HEK293 (cell line): ENCODE results near the gene MARCHF5.

Experiments used
- CTCF ChIA-PET: fragments of 350-600 bp; formaldehyde crosslinking; extraction: SDS; loops from one replicate; lab custom pipeline; 2021; ENCODE audit warnings: antibody characterized with exemption; lab: Yijun Ruan, JAX
- POLR2A ChIA-PET: fragments of 300-600 bp; formaldehyde crosslinking; extraction: SDS; loops from one replicate; lab custom pipeline; 2020; ENCODE audit warnings: antibody characterized with exemption, inconsistent platforms; lab: Yijun Ruan, JAX
- H3K27ac ChIP-seq: fragments of 200-500 bp; sonication (Bioruptor generic); 2 replicates; pipeline ENCODE4 v1.5.1; 2014; ENCODE audit warnings: low read depth, low read length, control low read depth, inconsistent platforms; ENCODE audit errors: extremely low read depth
- H3K36me3 ChIP-seq, 2 experiments: fragments of 200-500 bp in 1 of 2; sonication (Bioruptor generic) in 1 of 2; 1 replicate in 1 of 2; 2 replicates in 1 of 2; pipeline ENCODE4 v1.5.1; 2014 to 2017; ENCODE audit warnings: inconsistent platforms in 2 of 2, low read length in 2 of 2; ENCODE audit not compliant: control insufficient read depth in 2 of 2, insufficient read depth in 1 of 2
- H3K4me1 ChIP-seq: fragments of 200-500 bp; sonication (Bioruptor generic); 2 replicates; pipeline ENCODE4 v1.5.1; 2014; ENCODE audit warnings: mild to moderate bottlenecking, low read length, inconsistent platforms; ENCODE audit not compliant: control insufficient read depth, insufficient read depth
- H3K4me3 ChIP-seq: 2 replicates; pipeline ENCODE4 v1.5.1; 2011; ENCODE audit warnings: low read depth, mild to moderate bottlenecking, control low read depth, low read length, moderate library complexity
- H3K9me3 ChIP-seq: fragments of 200-500 bp; sonication (Bioruptor generic); 2 replicates; pipeline ENCODE4 v1.5.1; 2014; ENCODE audit warnings: low read depth, low read length, inconsistent platforms; ENCODE audit not compliant: control insufficient read depth, insufficient read depth
- HOXA7 ChIP-seq: sonication (generic); formaldehyde crosslinking; IDR thresholded peaks from 2 replicates; pipeline ENCODE4 v1.8.1; 2022; ENCODE audit warnings: missing genetic modification reagents, borderline replicate concordance
- SCRT1 ChIP-seq: fragments of 450-650 bp; formaldehyde crosslinking; IDR thresholded peaks from 2 replicates; pipeline ENCODE4 v1.5.1; 2016; ENCODE audit warnings: missing biosample characterization, missing genetic modification characterization, borderline replicate concordance
- SP2 ChIP-seq: fragments of 450-650 bp; formaldehyde crosslinking; IDR thresholded peaks from 2 replicates; pipeline ENCODE4 v1.5.1; 2016; ENCODE audit warnings: missing biosample characterization, missing genetic modification characterization
- ZBTB21 ChIP-seq: fragments of 450-650 bp; formaldehyde crosslinking; IDR thresholded peaks from 2 replicates; pipeline ENCODE4 v1.5.1; 2017; ENCODE audit warnings: missing biosample characterization, missing genetic modification characterization
- ZBTB48 ChIP-seq: fragments of 450-650 bp; formaldehyde crosslinking; IDR thresholded peaks from 2 replicates; pipeline ENCODE4 v1.5.1; 2016; ENCODE audit warnings: missing biosample characterization, missing genetic modification characterization
- ZFP37 ChIP-seq: fragments of 450-650 bp; formaldehyde crosslinking; IDR thresholded peaks from 2 replicates; pipeline ENCODE4 v1.5.1; 2016; ENCODE audit warnings: missing biosample characterization, missing genetic modification characterization
- ZFP69B ChIP-seq: fragments of 450-650 bp; formaldehyde crosslinking; IDR thresholded peaks from 2 replicates; pipeline ENCODE4 v1.5.1; 2016; ENCODE audit warnings: missing biosample characterization, missing genetic modification characterization
- ZNF114 ChIP-seq: fragments of 450-650 bp; formaldehyde crosslinking; IDR thresholded peaks from 2 replicates; pipeline ENCODE4 v1.5.0; 2017; ENCODE audit warnings: missing biosample characterization, missing genetic modification characterization
- ZNF16 ChIP-seq: fragments of 450-650 bp; formaldehyde crosslinking; IDR thresholded peaks from 2 replicates; pipeline ENCODE4 v1.5.1; 2016; ENCODE audit warnings: low read depth, missing biosample characterization, missing genetic modification characterization
- ZNF280C ChIP-seq: fragments of 450-650 bp; formaldehyde crosslinking; IDR thresholded peaks from 2 replicates; pipeline ENCODE4 v1.5.1; 2016; ENCODE audit warnings: missing biosample characterization, missing genetic modification characterization
- ZNF280D ChIP-seq: fragments of 450-650 bp; formaldehyde crosslinking; IDR thresholded peaks from 2 replicates; pipeline ENCODE4 v1.5.1; 2016; ENCODE audit warnings: missing biosample characterization, missing genetic modification characterization
- ZNF292 ChIP-seq: fragments of 450-650 bp; formaldehyde crosslinking; IDR thresholded peaks from 2 replicates; pipeline ENCODE4 v1.5.1; 2016; ENCODE audit warnings: low read depth, missing biosample characterization, missing genetic modification characterization, borderline replicate concordance
- ZNF341 ChIP-seq: fragments of 450-650 bp; formaldehyde crosslinking; IDR thresholded peaks from 2 replicates; pipeline ENCODE4; 2016; ENCODE audit warnings: low read depth, missing biosample characterization, missing genetic modification characterization
- ZNF404 ChIP-seq: fragments of 450-650 bp; formaldehyde crosslinking; IDR thresholded peaks from 2 replicates; pipeline ENCODE4 v1.5.1; 2017; ENCODE audit warnings: missing biosample characterization, missing genetic modification characterization
- ZNF513 ChIP-seq: fragments of 450-650 bp; IDR thresholded peaks from 2 replicates; pipeline ENCODE4 v1.5.1; 2018; ENCODE audit warnings: missing biosample characterization, missing genetic modification characterization
- ZNF560 ChIP-seq: fragments of 450-650 bp; formaldehyde crosslinking; IDR thresholded peaks from 2 replicates; pipeline ENCODE4 v1.5.1; 2017; ENCODE audit warnings: missing biosample characterization, missing genetic modification characterization, borderline replicate concordance
- ZNF571 ChIP-seq: fragments of 450-650 bp; formaldehyde crosslinking; IDR thresholded peaks from 2 replicates; pipeline ENCODE4 v1.5.0; 2017; ENCODE audit warnings: missing biosample characterization, missing genetic modification characterization
- ZNF585B ChIP-seq: fragments of 450-650 bp; formaldehyde crosslinking; IDR thresholded peaks from 2 replicates; pipeline ENCODE4 v1.5.1; 2016; ENCODE audit warnings: missing biosample characterization, missing genetic modification characterization
- ZNF768 ChIP-seq: fragments of 450-650 bp; formaldehyde crosslinking; IDR thresholded peaks from 2 replicates; pipeline ENCODE4 v1.5.1; 2018; ENCODE audit warnings: missing biosample characterization, mild to moderate bottlenecking, missing genetic modification characterization

Gene MARCHF5

GRCh38 chr10:92316610-92317009, 25.6 kb downstream of the MARCHF5 start:
- Histone ChIP-seq H3K27ac (no peak overlapping the region), H3K36me3 (peaks cover 19 to 41% of the 10 kb centered on the region in 2 experiments), H3K4me1 (no peaks in the 10 kb centered on the region), H3K9me3 (no peaks in the 10 kb centered on the region), H3K4me3 (no peak overlapping the region)
- POLR2A ChIA-PET, result no interaction called here
- CTCF ChIA-PET, result interaction anchor here (0.6 kb wide), 1 partner anchor 1267 kb away, joined by 3 read pairs; no protein-coding TSS in a partner anchor
- TF ChIP-seq ZNF280D (tag by site-specific recombination) (no peak), ZNF341 (no peak), SP2 (tag by site-specific recombination) (no peak), ZNF585B (tag by site-specific recombination) (no peak), ZNF404 (tag by site-specific recombination) (no peak), ZFP37 (tag by site-specific recombination) (no peak), ZNF768 (tag by site-specific recombination) (no peak), ZBTB21 (no peak), ZNF114 (tag by site-specific recombination) (no peak), ZNF571 (tag by site-specific recombination) (no peak), SCRT1 (tag by site-specific recombination) (no peak), ZNF560 (tag by site-specific recombination) (no peak), ZBTB48 (no peak)

GRCh38 chr10:92323079-92323478, 32.1 kb downstream of the MARCHF5 start:
- peaks cover 12 to 16% of the 10 kb centered on the region in 2 experiments; a peak in 2 of 3 replicates for H3K36me3 ChIP-seq
- H3K27ac ChIP-seq, result no peak overlapping the region
- no peak overlapping the region for H3K4me3 ChIP-seq
- ChIA-PET POLR2A (no interaction called here), CTCF (no interaction called here)
- H3K4me1 ChIP-seq, result peaks cover 4% of the 10 kb centered on the region; the same call in 1 of the 2 replicates
- TF ChIP-seq ZNF292 (tag by site-specific recombination), result no peak
- TF ChIP-seq ZNF280C (tag by site-specific recombination), result no peak
- TF ChIP-seq ZNF16 (tag by site-specific recombination), result no peak
- no peak for TF ChIP-seq ZNF513
- no peak for TF ChIP-seq ZFP69B (tag by site-specific recombination)
- no peak for TF ChIP-seq HOXA7 (CRISPR knock-in tag)
- TF ChIP-seq, all 188 proteins: peak for 0
- H3K9me3 ChIP-seq, result no peaks in the 10 kb centered on the region
